Suprapubic skin (tissue), 4 donors: ENCODE data around the gene OGA. TPM values are rescaled to one million over a fixed set of nuclear protein-coding genes. Genes with fewer than 3 reads are reported as not detected.

Source experiments
- DNase-seq, 2 donors: peaks; one replicate each; pipeline ENCODE4 v3.0.0-alpha.2; 2019; ENCODE audit warnings: low spot score in 2 of 2
- H3K27ac ChIP-seq: fragments of 200-600 bp; sonication (generic); one replicate; pipeline ENCODE4 v1.5.1; 2019
- H3K27me3 ChIP-seq: fragments of 200-600 bp; sonication (generic); one replicate; pipeline ENCODE4 v1.5.1; 2019
- H3K36me3 ChIP-seq: fragments of 200-600 bp; sonication (generic); one replicate; pipeline ENCODE4 v1.5.1; 2019
- H3K4me1 ChIP-seq: fragments of 200-600 bp; sonication (generic); one replicate; pipeline ENCODE4 v1.5.1; 2019
- H3K4me3 ChIP-seq: fragments of 200-600 bp; sonication (generic); one replicate; pipeline ENCODE4 v1.5.1; 2019; ENCODE audit warnings: mild to moderate bottlenecking
- H3K9me3 ChIP-seq: fragments of 200-600 bp; sonication (generic); one replicate; pipeline ENCODE4 v1.5.1; 2019
- CTCF ChIP-seq, 2 donors: fragments of 200-600 bp in 1 of 2; fragments of 450-650 bp in 1 of 2; sonication (generic) in 1 of 2; IDR thresholded peaks; one replicate each; pipeline ENCODE4 v1.5.1; 2016 to 2019; ENCODE audit warnings: antibody characterized with exemption in 2 of 2, mild to moderate bottlenecking in 1 of 2, moderate library complexity in 1 of 2
- EP300 ChIP-seq: sonication (generic); formaldehyde crosslinking; IDR thresholded peaks from one replicate; pipeline ENCODE4 v1.6.1; 2017; ENCODE audit warnings: antibody characterized with exemption
- POLR2A ChIP-seq, 2 donors: fragments of 450-650 bp; IDR thresholded peaks; one replicate each; pipeline ENCODE4 v1.6.1; 2017; ENCODE audit warnings: antibody characterized with exemption in 2 of 2, mild to moderate bottlenecking in 2 of 2, moderate library complexity in 2 of 2
- POLR2AphosphoS5 ChIP-seq, 3 donors: sonication (generic); formaldehyde crosslinking; IDR thresholded peaks; one replicate each; pipeline ENCODE4 v1.6.1; 2017; ENCODE audit warnings: antibody characterized with exemption in 3 of 3
- WGBS: methylation state at CpG from one replicate; pipeline ENCODE4 v1.1.5; 2018; 5-methylcytosine and 5-hydroxymethylcytosine counted together
- total RNA-seq, 4 donors: library from RNA; depleted of rRNA; stranded (reverse); fragments of >200 nt; gene quantifications; one replicate each; pipeline ENCODE4 v1.1.0, GENCODE V29; 2016

Gene OGA
- total RNA-seq, 4 donors from 2014 or later, result 90.2 to 423 (median 131) TPM

GRCh38 chr10:101761226-101761625 is 57.0 kb downstream of the OGA start:
- H3K27me3 ChIP-seq, result no peaks in the 10 kb centered on the region
- no peak for TF ChIP-seq EP300
- no peak for TF ChIP-seq POLR2A (IDR thresholded peaks at IDR 0.05)
- no peak for TF ChIP-seq CTCF (IDR thresholded peaks at IDR 0.05)
- no peak for TF ChIP-seq POLR2AphosphoS5 (IDR thresholded peaks at IDR 0.05)
- no peak overlapping the region for H3K27ac ChIP-seq
- WGBS, result 84% methylated on average over 9 of the region's 9 CpGs
- no peaks in the 10 kb centered on the region for H3K4me1 ChIP-seq
- H3K36me3 ChIP-seq, result no peaks in the 10 kb centered on the region
- no peaks in the 10 kb centered on the region for H3K9me3 ChIP-seq
- no peak overlapping the region for H3K4me3 ChIP-seq
- DNase-seq, result no peak

- Histone ChIP-seq H3K4me3 (no peak overlapping the region), H3K4me1 (no peaks in the 10 kb centered on the region), H3K27ac (no peak overlapping the region), H3K36me3 (no peaks in the 10 kb centered on the region), H3K27me3 (no peaks in the 10 kb centered on the region), H3K9me3 (no peaks in the 10 kb centered on the region)
- WGBS, result 84% methylated on average over 3 of the region's 3 CpGs
- DNase-seq, result no peak
- TF ChIP-seq POLR2A (IDR thresholded peaks at IDR 0.05) (no peak), POLR2AphosphoS5 (IDR thresholded peaks at IDR 0.05) (no peak), EP300 (no peak), CTCF (IDR thresholded peaks at IDR 0.05) (no peak)
Measured at GRCh38 chr10:101760510-101760909, 57.7 kb downstream of the OGA start.

- Histone ChIP-seq H3K4me1 (no peaks in the 10 kb centered on the region), H3K27ac (no peak overlapping the region), H3K27me3 (peaks cover 4% of the 10 kb centered on the region), H3K4me3 (no peak overlapping the region), H3K9me3 (no peaks in the 10 kb centered on the region), H3K36me3 (no peaks in the 10 kb centered on the region)
- peak in 1 of 2 donors; percentile 42 for DNase-seq
- 64% methylated on average over 10 of the region's 12 CpGs for WGBS
- TF ChIP-seq CTCF (IDR thresholded peaks at IDR 0.05) (no peak), POLR2AphosphoS5 (IDR thresholded peaks at IDR 0.05) (no peak), POLR2A (IDR thresholded peaks at IDR 0.05) (no peak), EP300 (no peak)
Measured at GRCh38 chr10:101759309-101760247, 58.7 kb downstream of the OGA start.

GRCh38 chr10:101758858-101759257 is 59.4 kb downstream of the OGA start:
- H3K9me3 ChIP-seq, result no peaks in the 10 kb centered on the region
- H3K27me3 ChIP-seq, result peaks cover 4% of the 10 kb centered on the region
- no peak overlapping the region for H3K27ac ChIP-seq
- WGBS, result 77% methylated on average over 2 of the region's 2 CpGs
- no peaks in the 10 kb centered on the region for H3K4me1 ChIP-seq
- no peak overlapping the region for H3K4me3 ChIP-seq
- no peaks in the 10 kb centered on the region for H3K36me3 ChIP-seq
- DNase-seq, result no peak
- TF ChIP-seq EP300 (no peak), POLR2A (IDR thresholded peaks at IDR 0.05) (no peak), CTCF (IDR thresholded peaks at IDR 0.05) (no peak), POLR2AphosphoS5 (IDR thresholded peaks at IDR 0.05) (no peak)

GRCh38 chr10:101752241-101752640 is 66.0 kb downstream of the OGA start:
- Histone ChIP-seq H3K9me3 (no peaks in the 10 kb centered on the region), H3K27me3 (peaks cover 15% of the 10 kb centered on the region), H3K27ac (no peak overlapping the region), H3K4me1 (no peaks in the 10 kb centered on the region), H3K4me3 (no peak overlapping the region), H3K36me3 (no peaks in the 10 kb centered on the region)
- 53% methylated on average over 3 of the region's 3 CpGs for WGBS
- no peak for DNase-seq
- TF ChIP-seq POLR2AphosphoS5 (IDR thresholded peaks at IDR 0.05), result no peak
- TF ChIP-seq CTCF (IDR thresholded peaks at IDR 0.05), result no peak
- TF ChIP-seq EP300, result no peak
- TF ChIP-seq POLR2A (IDR thresholded peaks at IDR 0.05), result no peak
